Measurements from ENCODE around the gene ERCC5. TPM values are rescaled to one million over a fixed set of nuclear protein-coding genes. Genes with fewer than 3 reads are reported as not detected.

ERCC5 gene
- polyA plus RNA-seq, 1 donor (not counting 4 experiments of a cell fraction or from before 2014, with no cell fraction given), result 40.3 TPM

DNA sequence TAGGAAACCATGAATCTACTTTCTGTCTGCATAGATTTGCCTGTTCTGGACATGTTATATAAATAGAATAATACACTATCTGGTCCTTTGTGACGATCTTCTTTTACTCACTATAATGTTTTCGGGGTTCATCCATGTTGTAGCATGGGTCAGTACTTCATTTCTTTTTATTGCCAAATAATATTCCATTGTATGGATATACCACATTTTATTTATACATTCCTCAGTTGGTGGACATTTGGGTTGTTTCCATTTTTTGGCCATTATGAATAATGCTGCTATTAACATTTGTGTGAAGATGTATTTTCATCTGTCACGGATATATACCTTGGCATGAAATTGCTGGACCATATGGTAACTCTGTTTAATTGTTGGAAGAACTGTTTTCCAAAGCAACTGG lies 40.2 kb upstream of the ERCC5 start:
- Histone ChIP-seq H3K27me3 (ENCODE audit: control insufficient read depth, extremely low read depth, insufficient read depth, low read length) (no peaks in the 10 kb centered on the region), H4K20me1 (ENCODE audit: control insufficient read depth, extremely low read depth, insufficient read depth, low read length) (no peaks in the 10 kb centered on the region), H3K79me2 (ENCODE audit: control insufficient read depth, insufficient read depth, low read length) (peaks cover 62% of the 10 kb centered on the region), H3K36me3 (ENCODE audit: control insufficient read depth in 2 of 2, extremely low read depth in 1 of 2, insufficient read depth in 2 of 2, low read length in 2 of 2) (peaks cover 0 to 11% of the 10 kb centered on the region in 2 experiments), H2AFZ (ENCODE audit: control insufficient read depth, low read length) (no peak overlapping the region), H3K4me2 (ENCODE audit: control insufficient read depth, extremely low read depth, insufficient read depth, low read depth, low read length) (no peak overlapping the region), H3K27ac (ENCODE audit: control insufficient read depth, insufficient read depth, low read length) (no peak overlapping the region), H3K4me3 (ENCODE audit: control insufficient read depth in 2 of 3, extremely low read depth in 1 of 3, insufficient read depth in 2 of 3, low read depth in 1 of 3, low read length in 3 of 3) (no peak overlapping the region), H3K9me1 (ENCODE audit: control insufficient read depth, extremely low read depth, insufficient read depth, low read length) (peaks cover 3% of the 10 kb centered on the region), H3K4me1 (ENCODE audit: control insufficient read depth, extremely low read depth, insufficient read depth, low read length) (peaks cover 6% of the 10 kb centered on the region), H3K9me3 (ENCODE audit: control insufficient read depth, low read depth, low read length) (no peaks in the 10 kb centered on the region), H3K9ac (ENCODE audit: control insufficient read depth, extremely low read depth, insufficient read depth, low read length) (no peak overlapping the region)
- TF ChIP-seq EZH2 (IDR thresholded peaks at IDR 0.05; ENCODE audit: low read length), result no peak
- TF ChIP-seq CTCF (optimal IDR thresholded peaks at IDR 0.05 in 1 of 3, IDR thresholded peaks at IDR 0.05 in 1 of 3, conservative IDR thresholded peaks at IDR 0.05 in 1 of 3; ENCODE audit: extremely low read depth in 1 of 3, insufficient read depth in 2 of 3, low read length in 3 of 3), result no peak
- dilution Hi-C loops (cut with MboI; ENCODE audit: extremely low pct_ligation_motif_present, low sequenced_read_pairs), result no loop called here
- FAIRE-seq, result no peak
- DNase-seq (ENCODE audit: low read depth, low spot score), result no peak

DNA sequence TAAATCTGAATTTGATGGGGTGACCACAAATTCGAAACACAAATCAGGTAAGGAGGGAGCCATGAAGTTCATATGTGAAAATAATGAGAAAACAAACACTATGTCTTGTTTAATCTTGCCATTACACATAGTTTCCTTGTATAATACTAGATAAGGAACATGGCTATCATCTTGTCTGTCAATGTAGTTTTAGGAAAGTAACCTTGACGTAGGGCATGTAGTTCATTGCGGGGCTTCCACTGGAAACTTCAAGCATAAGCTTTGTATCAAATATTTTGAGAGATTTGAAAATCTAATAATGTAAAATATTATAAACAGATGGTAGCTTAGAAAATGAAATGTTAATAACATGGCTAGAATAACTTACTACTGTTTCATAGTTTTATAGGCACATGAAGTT lies 38.1 kb upstream of the ERCC5 start:
- peaks cover 0 to 7% of the 10 kb centered on the region in 2 experiments for H3K36me3 ChIP-seq (ENCODE audit: control insufficient read depth in 2 of 2, extremely low read depth in 1 of 2, insufficient read depth in 2 of 2, low read length in 2 of 2)
- no peak overlapping the region for H3K4me2 ChIP-seq (ENCODE audit: control insufficient read depth, extremely low read depth, insufficient read depth, low read depth, low read length)
- no peak overlapping the region for H3K27ac ChIP-seq (ENCODE audit: control insufficient read depth, insufficient read depth, low read length)
- FAIRE-seq (no peak), DNase-seq (ENCODE audit: low read depth, low spot score) (no peak)
- TF ChIP-seq CTCF (optimal IDR thresholded peaks at IDR 0.05 in 1 of 3, IDR thresholded peaks at IDR 0.05 in 1 of 3, conservative IDR thresholded peaks at IDR 0.05 in 1 of 3; ENCODE audit: extremely low read depth in 1 of 3, insufficient read depth in 2 of 3, low read length in 3 of 3) (no peak), EZH2 (IDR thresholded peaks at IDR 0.05; ENCODE audit: low read length) (no peak)
- no peak overlapping the region for H2AFZ ChIP-seq (ENCODE audit: control insufficient read depth, low read length)
- peaks cover 55% of the 10 kb centered on the region for H3K79me2 ChIP-seq (ENCODE audit: control insufficient read depth, insufficient read depth, low read length)
- no peaks in the 10 kb centered on the region for H3K9me3 ChIP-seq (ENCODE audit: control insufficient read depth, low read depth, low read length)
- H3K9me1 ChIP-seq (ENCODE audit: control insufficient read depth, extremely low read depth, insufficient read depth, low read length), result no peaks in the 10 kb centered on the region
- dilution Hi-C loops (cut with MboI; ENCODE audit: extremely low pct_ligation_motif_present, low sequenced_read_pairs), result no loop called here
- H4K20me1 ChIP-seq (ENCODE audit: control insufficient read depth, extremely low read depth, insufficient read depth, low read length), result no peaks in the 10 kb centered on the region
- no peak overlapping the region for H3K9ac ChIP-seq (ENCODE audit: control insufficient read depth, extremely low read depth, insufficient read depth, low read length)
- H3K27me3 ChIP-seq (ENCODE audit: control insufficient read depth, extremely low read depth, insufficient read depth, low read length), result no peaks in the 10 kb centered on the region
- H3K4me1 ChIP-seq (ENCODE audit: control insufficient read depth, extremely low read depth, insufficient read depth, low read length), result peaks cover 4% of the 10 kb centered on the region
- no peak overlapping the region for H3K4me3 ChIP-seq (ENCODE audit: control insufficient read depth in 2 of 3, extremely low read depth in 1 of 3, insufficient read depth in 2 of 3, low read depth in 1 of 3, low read length in 3 of 3)

All from keratinocyte (primary cell).